ENCODE data around the gene DHRSX. TPM values are rescaled to one million over a fixed set of nuclear protein-coding genes. Genes with fewer than 3 reads are reported as not detected.
A peak's percentile ranks its signal among the peaks of the same experiment; 100 is the strongest.
"Not testable (repeated sequence)": the region's sequence is repeated elsewhere in the genome, so short reads cannot be mapped to it uniquely, and the experiment has no call there.

The DHRSX gene
- total and polyA plus RNA-seq, 11 donors: 14.6 to 36.1 (median 24.1) TPM

DNA sequence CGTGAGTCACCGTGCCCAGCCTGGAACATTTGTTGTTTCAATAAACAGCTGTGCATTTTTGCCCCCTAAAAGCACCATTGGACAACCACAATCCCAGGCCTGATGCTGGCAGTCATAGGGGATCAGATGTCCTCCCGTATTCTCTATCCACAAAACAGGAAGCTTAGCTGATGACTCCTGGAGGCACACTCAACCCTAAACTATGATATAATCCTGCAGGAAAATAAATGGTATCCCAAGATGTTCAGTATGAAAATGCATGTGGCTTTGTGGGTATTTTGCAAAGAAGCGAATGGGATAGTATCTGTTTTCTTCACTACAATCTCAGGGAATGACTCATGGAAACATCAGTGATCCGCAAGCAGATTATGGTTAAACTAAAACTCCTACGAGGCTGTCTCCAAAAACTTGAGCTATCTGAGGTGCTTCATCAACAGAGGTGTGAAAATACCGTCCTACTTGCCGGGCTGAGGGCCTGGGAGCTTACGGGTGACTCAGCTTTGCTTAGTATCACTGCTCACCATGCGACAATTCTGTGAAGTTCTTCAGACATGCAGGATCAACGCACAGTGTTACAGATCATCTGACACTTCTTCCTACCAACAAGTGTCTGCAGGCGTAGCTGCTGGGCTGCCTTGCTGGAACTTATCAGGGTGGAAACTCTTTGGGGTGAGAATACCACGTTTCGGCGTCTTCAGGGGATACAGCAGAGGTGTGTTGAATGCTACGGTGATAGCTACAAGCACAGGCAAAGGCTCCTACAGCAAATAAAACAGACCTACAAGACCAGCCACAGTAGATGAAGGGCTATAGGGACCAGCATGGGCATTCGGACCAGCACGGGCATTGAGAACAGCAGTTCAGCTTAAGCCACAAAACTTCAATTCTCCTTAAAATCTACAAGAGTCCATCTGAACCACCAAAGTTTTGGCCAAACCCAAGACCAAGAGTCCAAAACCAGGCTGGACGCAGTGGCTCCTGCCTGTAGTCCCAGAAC, 148.5 kb downstream of the DHRSX start:
- peak; percentile 56 to 75 (median 64) for ATAC-seq

DNA sequence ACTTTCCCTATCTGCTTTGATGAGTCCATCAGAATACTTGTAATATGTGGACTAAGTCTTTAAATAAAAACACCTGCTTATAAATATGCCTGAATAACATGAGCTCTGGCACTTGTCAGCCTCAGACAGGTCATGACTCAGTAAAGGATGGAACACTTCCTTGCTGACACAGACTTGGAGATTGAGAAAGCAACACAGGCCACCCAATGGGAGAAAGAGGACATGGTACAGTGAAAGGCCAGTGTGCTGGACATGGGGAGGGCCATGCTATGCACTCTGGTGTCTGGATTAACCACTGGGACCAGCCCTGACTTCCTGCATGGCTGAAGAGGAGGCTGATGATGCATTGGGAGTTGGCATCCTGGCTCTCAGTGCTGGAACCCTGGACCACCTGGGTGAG, 149.5 kb downstream of the DHRSX start:
- Histone ChIP-seq H3K4me1 (peaks cover 0 to 11% (median 2%) of the 10 kb centered on the region in 12 donors), H3K36me3 (peaks cover 0 to 5% (median 0%) of the 10 kb centered on the region in 9 donors), H3K4me3 (no peak overlapping the region), H3K27ac (peak overlapping the region in 1 of 12 donors; percentile 10), H3K9me3 (peaks cover 0 to 7% (median 0%) of the 10 kb centered on the region in 12 donors), H3K27me3 (no peaks in the 10 kb centered on the region)
- DNase-seq: no peak
- ATAC-seq: peak; percentile 20 to 77 (median 54)
- intact Hi-C loops (cut with DNase I): no loop called here
- TF ChIP-seq POLR2A (IDR thresholded peaks at IDR 0.05) (no peak), CTCF (IDR thresholded peaks at IDR 0.05) (no peak)

More for the DNA sequence above, 148.5 kb downstream of the DHRSX start:
- no peak for DNase-seq
- WGBS, 4 donors: 68 to 85% (median 74%) methylated on average over 19 of the region's 19 CpGs
- Histone ChIP-seq H3K9me3 (peaks cover 0 to 7% (median 0%) of the 10 kb centered on the region in 12 donors), H3K36me3 (peaks cover 0 to 5% (median 0%) of the 10 kb centered on the region in 9 donors), H3K4me3 (no peak overlapping the region), H3K4me1 (peaks cover 0 to 11% (median 2%) of the 10 kb centered on the region in 12 donors), H3K27ac (peak overlapping the region in 4 of 12 donors; percentile 8 to 60 (median 36)), H3K27me3 (no peaks in the 10 kb centered on the region)
- TF ChIP-seq POLR2A (IDR thresholded peaks at IDR 0.05): no peak
- TF ChIP-seq CTCF (IDR thresholded peaks at IDR 0.05): no peak
- intact Hi-C loops (cut with DNase I): no loop called here

DNA sequence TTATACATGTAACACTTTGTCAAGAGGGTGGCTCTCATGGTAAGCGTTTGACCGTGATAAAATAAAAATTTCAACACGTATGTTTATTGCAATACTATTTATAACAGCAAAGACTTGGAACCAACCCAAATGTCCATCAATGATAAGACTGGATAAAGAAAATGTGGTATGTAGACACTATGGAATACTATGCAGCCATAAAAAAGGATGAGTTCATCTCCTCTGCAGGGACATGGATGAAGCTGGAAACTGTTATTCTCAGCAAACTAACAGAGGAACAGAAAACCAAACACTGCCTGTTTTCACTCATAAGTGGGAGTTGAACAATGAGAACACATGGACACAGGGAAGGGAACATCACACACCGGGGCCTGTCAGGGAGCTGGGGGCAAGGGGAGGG, 150.1 kb downstream of the DHRSX start:
- H3K9me3 ChIP-seq; H3K36me3 ChIP-seq; H3K27me3 ChIP-seq; ATAC-seq; DNase-seq; H3K4me3 ChIP-seq; H3K27ac ChIP-seq; intact Hi-C loops (cut with DNase I): not testable (repeated sequence)
- 56 to 86% (median 68%) methylated on average over 4 of the region's 4 CpGs for WGBS, 4 donors
- H3K4me1 ChIP-seq: peaks cover 0 to 11% (median 2%) of the 10 kb centered on the region in 12 donors

DNA sequence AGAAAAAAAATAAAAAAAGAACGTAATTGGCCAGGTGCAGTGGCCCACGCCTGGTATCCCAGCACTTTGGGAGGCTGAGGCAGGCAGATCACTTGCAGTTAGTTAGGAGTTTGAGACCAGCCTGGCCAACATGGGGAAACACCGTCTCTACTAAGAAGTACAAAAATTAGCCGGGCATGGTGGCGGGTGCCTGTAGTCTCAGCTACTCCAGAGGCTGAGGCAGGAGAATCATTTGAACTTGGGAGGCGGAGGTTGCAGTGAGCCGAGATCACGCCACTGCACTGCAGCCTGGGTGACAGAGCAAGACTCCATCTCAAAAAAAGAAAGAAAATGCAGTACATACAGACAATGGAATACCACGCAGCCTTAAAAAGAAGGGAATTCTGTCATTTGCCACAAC, 150.7 kb downstream of the DHRSX start:
- H3K9me3 ChIP-seq; DNase-seq; H3K36me3 ChIP-seq; intact Hi-C loops (cut with DNase I); ATAC-seq; H3K4me3 ChIP-seq; H3K27me3 ChIP-seq; H3K27ac ChIP-seq: not testable (repeated sequence)
- WGBS, 4 donors: 98 to 99% (median 98%) methylated on average over 9 of the region's 9 CpGs
- H3K4me1 ChIP-seq: peaks cover 0 to 11% (median 2%) of the 10 kb centered on the region in 12 donors

- peaks cover 0 to 7% (median 0%) of the 10 kb centered on the region in 12 donors for H3K9me3 ChIP-seq
- intact Hi-C loops (cut with DNase I): loop anchor here in 2 of 10 donors (10.0 kb wide), 1 partner anchor 147 kb away; no protein-coding TSS in a partner anchor
- TF ChIP-seq POLR2A (IDR thresholded peaks at IDR 0.05) (no peak), CTCF (IDR thresholded peaks at IDR 0.05) (no peak)
- H3K27ac ChIP-seq: peak overlapping the region in 1 of 12 donors; percentile 22
- peaks cover 0 to 16% (median 7%) of the 10 kb centered on the region in 12 donors for H3K4me1 ChIP-seq
- 83 to 90% (median 84%) methylated on average over 5 of the region's 5 CpGs for WGBS, 4 donors
- no peak overlapping the region for H3K4me3 ChIP-seq
- DNase-seq: no peak
- H3K36me3 ChIP-seq: no peaks in the 10 kb centered on the region
- no peaks in the 10 kb centered on the region for H3K27me3 ChIP-seq
- ATAC-seq: no peak
Measured at GRCh38 chrX:2348211-2348610, 152.6 kb downstream of the DHRSX start.

Data from heart left ventricle (tissue), 16 donors.